Suppressor macrophage treated with lipopolysaccharide for 4 hours (primary cell): ENCODE data around the gene C6orf141.

Experiments
- DNase-seq: peaks from one replicate; pipeline ENCODE4 v3.0.0-alpha.2; 2020

C6orf141 gene

GRCh38 chr6:49550492-49551077 lies at the start of gene C6orf141:
Gene C6orf141 (plus strand): TSS chr6:49550668. CDS start chr6:49550793, 125 bp downstream.
- DNase-seq = no peak

GRCh38 chr6:49504666-49505065 lies 45.8 kb upstream of the C6orf141 start:
- DNase-seq = no peak

GRCh38 chr6:49506569-49507111 lies 43.8 kb upstream of the C6orf141 start:
- no peak for DNase-seq

- no peak for DNase-seq
Measured at GRCh38 chr6:49509342-49509741, 41.1 kb upstream of the C6orf141 start.

GRCh38 chr6:49513153-49513989 lies 37.1 kb upstream of the C6orf141 start:
- DNase-seq = no peak

GRCh38 chr6:49514571-49515484 lies 35.6 kb upstream of the C6orf141 start:
- no peak for DNase-seq

- no peak for DNase-seq
Measured at GRCh38 chr6:49515485-49516146, 34.9 kb upstream of the C6orf141 start.

- no peak for DNase-seq
Measured at GRCh38 chr6:49516147-49516505, 34.3 kb upstream of the C6orf141 start.

GRCh38 chr6:49517919-49518318 lies 32.5 kb upstream of the C6orf141 start:
- no peak for DNase-seq

- no peak for DNase-seq
Measured at GRCh38 chr6:49519660-49520059, 30.8 kb upstream of the C6orf141 start.

GRCh38 chr6:49522710-49523593 lies 27.5 kb upstream of the C6orf141 start:
- no peak for DNase-seq

GRCh38 chr6:49523901-49524300 lies 26.6 kb upstream of the C6orf141 start:
- DNase-seq = no peak

- DNase-seq = no peak
Measured at GRCh38 chr6:49524541-49524940, 25.9 kb upstream of the C6orf141 start.

GRCh38 chr6:49526598-49526997 lies 23.9 kb upstream of the C6orf141 start:
- no peak for DNase-seq

- no peak for DNase-seq
Measured at GRCh38 chr6:49527320-49527719, 23.1 kb upstream of the C6orf141 start.

- DNase-seq = no peak
Measured at GRCh38 chr6:49528571-49528970, 21.9 kb upstream of the C6orf141 start.

GRCh38 chr6:49530141-49530776 lies 20.2 kb upstream of the C6orf141 start:
- no peak for DNase-seq

GRCh38 chr6:49531774-49532569 lies 18.5 kb upstream of the C6orf141 start:
- DNase-seq = peak; percentile 73

GRCh38 chr6:49535795-49536194 lies 14.7 kb upstream of the C6orf141 start:
- DNase-seq = no peak

GRCh38 chr6:49539102-49539501 lies 11.4 kb upstream of the C6orf141 start:
- DNase-seq = no peak
